Endothelial cell (in vitro differentiated cells): ENCODE data around the gene ZNF184. TPM values are rescaled to one million over a fixed set of nuclear protein-coding genes. Genes with fewer than 3 reads are reported as not detected.

Source experiments
- DNase-seq: peaks from one replicate; pipeline ENCODE4 v3.0.0; 2021; ENCODE audit warnings: low spot score
- H3K27ac Mint-ChIP-seq: one replicate; pipeline ENCODE4 v1.8.0; 2021; ENCODE audit warnings: mixed read lengths, inconsistent platforms; ENCODE audit not compliant: unreplicated experiment
- H3K27me3 Mint-ChIP-seq: one replicate; pipeline ENCODE4 v1.8.0; 2021; ENCODE audit warnings: mild to moderate bottlenecking, moderate library complexity, mixed read lengths, inconsistent platforms; ENCODE audit not compliant: unreplicated experiment
- H3K36me3 Mint-ChIP-seq: one replicate; pipeline ENCODE4 v1.8.0; 2021; ENCODE audit warnings: mild to moderate bottlenecking, low read depth, mixed read lengths, inconsistent platforms; ENCODE audit not compliant: unreplicated experiment
- H3K4me1 Mint-ChIP-seq: one replicate; pipeline ENCODE4 v1.8.0; 2021; ENCODE audit warnings: mild to moderate bottlenecking, mixed read lengths, inconsistent platforms; ENCODE audit not compliant: unreplicated experiment
- H3K4me3 Mint-ChIP-seq: one replicate; pipeline ENCODE4 v1.8.0; 2021; ENCODE audit warnings: mild to moderate bottlenecking, mixed read lengths, inconsistent platforms; ENCODE audit not compliant: unreplicated experiment
- H3K9me3 Mint-ChIP-seq: one replicate; pipeline ENCODE4 v1.8.0; 2021; ENCODE audit warnings: mixed read lengths, inconsistent platforms; ENCODE audit not compliant: unreplicated experiment
- total RNA-seq: library from RNA; stranded (reverse); fragmentation: NEBNext Ultra II Directional; extraction: Animal tissue kit (Norgen Biotek cat#: 25700); gene quantifications from one replicate; pipeline ENCODE4 v1.2.1, GENCODE V29; 2021; ENCODE audit not compliant: unreplicated experiment
- TF ChIP-seq, protein P1 (sequence below): fragments of 200-600 bp; sonication (generic); IDR thresholded peaks from one replicate; pipeline ENCODE4 v1.5.0; 2021; ENCODE audit warnings: antibody characterized with exemption; ENCODE audit not compliant: unreplicated experiment

The ZNF184 gene
- total RNA-seq, 1 donor from 2014 or later: 12.6 TPM

DNA sequence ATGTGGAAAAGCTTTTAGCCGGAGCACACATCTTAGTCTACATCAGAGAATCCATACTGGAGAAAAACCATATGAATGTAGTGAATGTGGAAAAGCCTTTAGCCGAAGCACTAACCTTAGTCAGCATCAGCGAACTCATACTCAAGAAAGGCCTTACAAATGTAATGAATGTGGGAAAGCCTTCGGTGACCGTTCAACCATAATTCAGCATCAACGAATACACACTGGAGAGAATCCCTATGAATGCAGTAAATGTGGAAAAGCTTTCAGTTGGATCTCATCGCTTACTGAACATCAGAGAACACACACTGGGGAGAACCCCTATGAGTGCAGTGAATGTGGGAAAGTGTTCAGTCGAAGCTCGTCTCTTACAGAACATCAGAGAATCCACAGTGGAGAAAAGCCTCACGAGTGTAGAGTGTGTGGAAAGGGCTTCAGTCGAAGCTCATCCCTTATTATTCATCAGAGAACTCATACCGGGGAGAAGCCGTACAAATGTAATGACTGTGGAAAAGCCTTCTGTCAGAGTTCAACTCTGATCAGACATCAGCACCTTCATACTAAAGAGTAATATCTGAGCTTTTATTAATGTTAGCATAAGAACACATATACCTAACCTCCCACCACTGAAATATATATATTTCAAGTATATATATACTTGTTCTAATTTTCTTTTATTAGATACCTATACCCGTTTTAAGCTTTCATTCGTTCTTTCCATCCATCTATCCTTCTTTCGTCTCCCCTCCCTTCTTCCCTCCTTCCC, 71.8 kb downstream of the ZNF184 start:
- peaks cover 34% of the 10 kb centered on the region for H3K9me3 Mint-ChIP-seq

More for the DNA sequence above, 71.8 kb downstream of the ZNF184 start:
- TF ChIP-seq, protein P1, sequence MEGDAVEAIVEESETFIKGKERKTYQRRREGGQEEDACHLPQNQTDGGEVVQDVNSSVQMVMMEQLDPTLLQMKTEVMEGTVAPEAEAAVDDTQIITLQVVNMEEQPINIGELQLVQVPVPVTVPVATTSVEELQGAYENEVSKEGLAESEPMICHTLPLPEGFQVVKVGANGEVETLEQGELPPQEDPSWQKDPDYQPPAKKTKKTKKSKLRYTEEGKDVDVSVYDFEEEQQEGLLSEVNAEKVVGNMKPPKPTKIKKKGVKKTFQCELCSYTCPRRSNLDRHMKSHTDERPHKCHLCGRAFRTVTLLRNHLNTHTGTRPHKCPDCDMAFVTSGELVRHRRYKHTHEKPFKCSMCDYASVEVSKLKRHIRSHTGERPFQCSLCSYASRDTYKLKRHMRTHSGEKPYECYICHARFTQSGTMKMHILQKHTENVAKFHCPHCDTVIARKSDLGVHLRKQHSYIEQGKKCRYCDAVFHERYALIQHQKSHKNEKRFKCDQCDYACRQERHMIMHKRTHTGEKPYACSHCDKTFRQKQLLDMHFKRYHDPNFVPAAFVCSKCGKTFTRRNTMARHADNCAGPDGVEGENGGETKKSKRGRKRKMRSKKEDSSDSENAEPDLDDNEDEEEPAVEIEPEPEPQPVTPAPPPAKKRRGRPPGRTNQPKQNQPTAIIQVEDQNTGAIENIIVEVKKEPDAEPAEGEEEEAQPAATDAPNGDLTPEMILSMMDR: no peak
- Mint-ChIP-seq H3K4me1 (no peaks in the 10 kb centered on the region), H3K4me3 (peak overlapping the region; percentile 84), H3K27me3 (peaks cover 2% of the 10 kb centered on the region), H3K36me3 (peaks cover 70% of the 10 kb centered on the region), H3K27ac (no peak overlapping the region)
- no peak for DNase-seq

Other genes with a start within 250 kb of the ZNF184 start
- gene PRSS16, start 225.4 kb downstream of the ZNF184 start, total RNA-seq: 6.1 TPM
- gene POM121L2, start 160.8 kb downstream of the ZNF184 start, total RNA-seq: 1.3 TPM
- gene ZNF391, start 84.3 kb downstream of the ZNF184 start, total RNA-seq: 6.7 TPM